ENCODE results near the gene CNOT3. TPM values are rescaled to one million over a fixed set of nuclear protein-coding genes. Genes with fewer than 3 reads are reported as not detected.

CNOT3 gene
- total RNA-seq, 1 experiment from 2014 or later, result 41.1 TPM

DNA sequence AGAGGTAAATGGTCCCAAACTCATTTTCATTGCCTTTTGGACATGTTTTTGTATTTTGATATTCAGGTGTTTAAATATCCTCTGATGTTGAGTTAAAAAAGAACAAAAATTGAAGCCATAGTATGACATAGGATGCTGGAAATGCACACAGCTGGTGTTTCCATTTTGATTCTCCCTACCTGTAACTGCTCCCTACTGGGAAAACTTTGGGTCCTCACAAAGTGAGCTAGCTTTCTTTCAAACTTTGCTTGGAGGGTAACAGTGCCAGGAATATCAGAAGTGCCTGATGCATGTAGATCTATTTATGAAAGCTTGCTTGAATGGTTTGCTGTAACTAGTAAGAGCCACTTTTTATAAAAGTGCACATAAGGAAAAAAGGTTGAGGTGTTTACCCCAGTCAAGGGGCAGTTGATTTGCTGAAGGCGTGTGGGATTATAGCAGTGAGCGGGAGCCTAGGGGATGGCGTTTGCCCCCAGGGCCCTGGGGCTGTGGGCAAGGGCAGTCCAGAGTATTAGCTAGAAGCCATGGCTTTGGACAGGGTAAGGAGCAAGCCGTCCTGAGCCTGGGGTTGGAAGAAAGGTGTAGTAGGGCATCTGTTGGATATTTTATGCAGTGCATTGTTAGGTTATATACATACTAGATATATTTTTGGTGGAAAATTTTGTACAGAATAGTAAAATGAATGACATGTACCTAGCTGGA is 67.4 kb downstream of the CNOT3 start:
- POLR2A ChIA-PET (ENCODE audit: unreplicated experiment), result interaction anchor here (1.6 kb wide), 1 partner anchor 15 kb away, joined by 5 read pairs; the partner anchor contains the start of gene MBOAT7

More for the DNA sequence above, 67.4 kb downstream of the CNOT3 start:
- Histone ChIP-seq H3K27ac (ENCODE audit: low read length) (no peak overlapping the region), H3K4me3 (ENCODE audit: low read length) (peak overlapping the region; percentile 96), H3K79me2 (ENCODE audit: low read length) (peaks cover 82% of the 10 kb centered on the region), H3K4me1 (ENCODE audit: insufficient read depth, low read length) (peaks cover 64% of the 10 kb centered on the region), H3K9me2 (replicated peaks; ENCODE audit: low read length) (no peaks in the 10 kb centered on the region), H3K4me2 (ENCODE audit: low read length) (peak overlapping the region; percentile 93), H3F3A (ENCODE audit: low read length, unreplicated experiment) (peaks cover 51% of the 10 kb centered on the region), H3K36me3 (ENCODE audit: low read depth, low read length) (peaks cover 74% of the 10 kb centered on the region), H3K27me3 (ENCODE audit: low read length) (no peaks in the 10 kb centered on the region), H3K9ac (ENCODE audit: low read length) (no peak overlapping the region), H3K9me3 (ENCODE audit: low read length) (no peaks in the 10 kb centered on the region), H4K20me1 (ENCODE audit: low read length) (peaks cover 89% of the 10 kb centered on the region), H2AFZ (ENCODE audit: low read length) (no peak overlapping the region)
- intact Hi-C loops (cut with micrococcal nuclease), result loop anchor here (5.0 kb wide), 1 partner anchor 43 kb away; no protein-coding TSS in a partner anchor
- no TSS peak for BruUV-seq (replicated peaks)
- TF ChIP-seq EZH2 (IDR thresholded peaks at IDR 0.05; ENCODE audit: low read length, unreplicated experiment) (no peak), EZH2phosphoT487 (IDR thresholded peaks at IDR 0.05; ENCODE audit: borderline replicate concordance, low read length) (no peak)
- TF ChIP-seq, protein P1, sequence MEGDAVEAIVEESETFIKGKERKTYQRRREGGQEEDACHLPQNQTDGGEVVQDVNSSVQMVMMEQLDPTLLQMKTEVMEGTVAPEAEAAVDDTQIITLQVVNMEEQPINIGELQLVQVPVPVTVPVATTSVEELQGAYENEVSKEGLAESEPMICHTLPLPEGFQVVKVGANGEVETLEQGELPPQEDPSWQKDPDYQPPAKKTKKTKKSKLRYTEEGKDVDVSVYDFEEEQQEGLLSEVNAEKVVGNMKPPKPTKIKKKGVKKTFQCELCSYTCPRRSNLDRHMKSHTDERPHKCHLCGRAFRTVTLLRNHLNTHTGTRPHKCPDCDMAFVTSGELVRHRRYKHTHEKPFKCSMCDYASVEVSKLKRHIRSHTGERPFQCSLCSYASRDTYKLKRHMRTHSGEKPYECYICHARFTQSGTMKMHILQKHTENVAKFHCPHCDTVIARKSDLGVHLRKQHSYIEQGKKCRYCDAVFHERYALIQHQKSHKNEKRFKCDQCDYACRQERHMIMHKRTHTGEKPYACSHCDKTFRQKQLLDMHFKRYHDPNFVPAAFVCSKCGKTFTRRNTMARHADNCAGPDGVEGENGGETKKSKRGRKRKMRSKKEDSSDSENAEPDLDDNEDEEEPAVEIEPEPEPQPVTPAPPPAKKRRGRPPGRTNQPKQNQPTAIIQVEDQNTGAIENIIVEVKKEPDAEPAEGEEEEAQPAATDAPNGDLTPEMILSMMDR (conservative IDR thresholded peaks at IDR 0.05; ENCODE audit: low read depth, low read length), result no peak
- CTCF ChIA-PET, result no interaction called here
- ATAC-seq (no peak), DNase-seq (no peak)

Other genes starting within 250 kb of the CNOT3 start
- not detected in 2 replicates for gene CACNG7, start 228.5 kb upstream of the CNOT3 start, total RNA-seq (2014; rRNA removed)
- 0.15 and 0.23 TPM in 2 replicates for gene CACNG8, start 174.8 kb upstream of the CNOT3 start, total RNA-seq (2014; rRNA removed)
- 1.8 TPM in 1 of 2 replicates, not detected in the other for gene CACNG6, start 146.1 kb upstream of the CNOT3 start, total RNA-seq (2014; rRNA removed)
- gene VSTM1, start 73.9 kb upstream of the CNOT3 start, total RNA-seq (2014; rRNA removed), result not detected in 2 replicates
- gene TARM1, start 56.4 kb upstream of the CNOT3 start, total RNA-seq (2014; rRNA removed), result not detected in 2 replicates
- 0.46 TPM in 1 of 2 replicates, not detected in the other for gene OSCAR, start 37.0 kb upstream of the CNOT3 start, total RNA-seq (2014; rRNA removed)
- 91.6 and 138 TPM in 2 replicates for gene NDUFA3, start 34.9 kb upstream of the CNOT3 start, total RNA-seq (2014; rRNA removed)
- gene TFPT, start 22.1 kb upstream of the CNOT3 start, total RNA-seq (2014; rRNA removed), result 55.4 and 74.2 TPM in 2 replicates
- gene PRPF31, start 22.0 kb upstream of the CNOT3 start, total RNA-seq (2014; rRNA removed), result 170 and 196 TPM in 2 replicates
- gene LENG1, start 22.0 kb downstream of the CNOT3 start, total RNA-seq (2014; rRNA removed), result 13.6 and 18.8 TPM in 2 replicates
- gene TMC4, start 35.4 kb downstream of the CNOT3 start, total RNA-seq (2014; rRNA removed), result 11.2 and 13.4 TPM in 2 replicates
- 231 and 261 TPM in 2 replicates for gene MBOAT7, start 51.8 kb downstream of the CNOT3 start, total RNA-seq (2014; rRNA removed)
- gene TSEN34, start 53.5 kb downstream of the CNOT3 start, total RNA-seq (2014; rRNA removed), result 122 and 173 TPM in 2 replicates
- 3,477 and 3,621 TPM in 2 replicates for gene RPS9, start 63.1 kb downstream of the CNOT3 start, total RNA-seq (2014; rRNA removed)
- not detected in 2 replicates for gene LILRB3, start 85.2 kb downstream of the CNOT3 start, total RNA-seq (2014; rRNA removed)
- not detected in 2 replicates for gene LILRA6, start 105.0 kb downstream of the CNOT3 start, total RNA-seq (2014; rRNA removed)
- not detected in 2 replicates for gene LILRB5, start 119.5 kb downstream of the CNOT3 start, total RNA-seq (2014; rRNA removed)
- gene LILRB2, start 143.3 kb downstream of the CNOT3 start, total RNA-seq (2014; rRNA removed), result not detected in 2 replicates
- gene LILRA5, start 175.4 kb downstream of the CNOT3 start, total RNA-seq (2014; rRNA removed), result not detected in 2 replicates
- not detected in 2 replicates for gene LILRA4, start 201.4 kb downstream of the CNOT3 start, total RNA-seq (2014; rRNA removed)
- gene LAIR1, start 227.2 kb downstream of the CNOT3 start, total RNA-seq (2014; rRNA removed), result not detected in 2 replicates